Adrenal gland (tissue), 5 donors: ENCODE results near the gene SLC16A10.

ENCODE experiments used
- POLR2A ChIP-seq, 2 donors: fragments of 450-650 bp; IDR thresholded peaks; one replicate each; pipeline ENCODE4 v1.6.1; 2017; ENCODE audit warnings: antibody characterized with exemption in 2 of 2, mild to moderate bottlenecking in 2 of 2, moderate library complexity in 1 of 2
- TF ChIP-seq, protein P1 (sequence below), 6 experiments: fragments of 450-650 bp in 4 of 6; fragments of 200-600 bp in 2 of 6; sonication (generic) in 1 of 6; IDR thresholded peaks; 1 replicate in 5 of 6; 2 replicates in 1 of 6; pipeline versions ENCODE4 v1.5.1 to v1.8.0; 2016 to 2021; ENCODE audit warnings: antibody characterized with exemption in 6 of 6, mild to moderate bottlenecking in 2 of 6, moderate library complexity in 1 of 6
- donor health status: DM: no; HTN: no; CAD: no.

GRCh38 chr6:111252726-111253125 lies 165.4 kb downstream of the SLC16A10 start:
- no peak for TF ChIP-seq POLR2A (IDR thresholded peaks at IDR 0.05)
- TF ChIP-seq, protein P1, sequence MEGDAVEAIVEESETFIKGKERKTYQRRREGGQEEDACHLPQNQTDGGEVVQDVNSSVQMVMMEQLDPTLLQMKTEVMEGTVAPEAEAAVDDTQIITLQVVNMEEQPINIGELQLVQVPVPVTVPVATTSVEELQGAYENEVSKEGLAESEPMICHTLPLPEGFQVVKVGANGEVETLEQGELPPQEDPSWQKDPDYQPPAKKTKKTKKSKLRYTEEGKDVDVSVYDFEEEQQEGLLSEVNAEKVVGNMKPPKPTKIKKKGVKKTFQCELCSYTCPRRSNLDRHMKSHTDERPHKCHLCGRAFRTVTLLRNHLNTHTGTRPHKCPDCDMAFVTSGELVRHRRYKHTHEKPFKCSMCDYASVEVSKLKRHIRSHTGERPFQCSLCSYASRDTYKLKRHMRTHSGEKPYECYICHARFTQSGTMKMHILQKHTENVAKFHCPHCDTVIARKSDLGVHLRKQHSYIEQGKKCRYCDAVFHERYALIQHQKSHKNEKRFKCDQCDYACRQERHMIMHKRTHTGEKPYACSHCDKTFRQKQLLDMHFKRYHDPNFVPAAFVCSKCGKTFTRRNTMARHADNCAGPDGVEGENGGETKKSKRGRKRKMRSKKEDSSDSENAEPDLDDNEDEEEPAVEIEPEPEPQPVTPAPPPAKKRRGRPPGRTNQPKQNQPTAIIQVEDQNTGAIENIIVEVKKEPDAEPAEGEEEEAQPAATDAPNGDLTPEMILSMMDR (IDR thresholded peaks at IDR 0.05): no peak
